Fibroblast of pulmonary artery (primary cell): ENCODE data around the gene OR52N4.
A peak's percentile ranks its signal among the peaks of the same experiment; 100 is the strongest.

Experiments used
- DNase-seq: peaks from one replicate; pipeline ENCODE4 v3.0.0-alpha.2; 2010; ENCODE audit warnings: low read depth
- H3K4me3 ChIP-seq: replicated peaks from 2 replicates; pipeline ENCODE4 v1.5.1; 2011; ENCODE audit warnings: low read depth, mild to moderate bottlenecking, control low read depth, low read length, moderate library complexity
- CTCF ChIP-seq: IDR thresholded peaks from 2 replicates; pipeline ENCODE4 v1.5.1; 2011; ENCODE audit warnings: mild to moderate bottlenecking, control low read depth, low read length, inconsistent platforms; ENCODE audit errors: missing control alignments

Gene OR52N4

GRCh38 chr11:5726351-5726750, 27.7 kb upstream of the OR52N4 start:
- no peak for DNase-seq
- TF ChIP-seq CTCF: no peak
- H3K4me3 ChIP-seq: no peak overlapping the region

DNA sequence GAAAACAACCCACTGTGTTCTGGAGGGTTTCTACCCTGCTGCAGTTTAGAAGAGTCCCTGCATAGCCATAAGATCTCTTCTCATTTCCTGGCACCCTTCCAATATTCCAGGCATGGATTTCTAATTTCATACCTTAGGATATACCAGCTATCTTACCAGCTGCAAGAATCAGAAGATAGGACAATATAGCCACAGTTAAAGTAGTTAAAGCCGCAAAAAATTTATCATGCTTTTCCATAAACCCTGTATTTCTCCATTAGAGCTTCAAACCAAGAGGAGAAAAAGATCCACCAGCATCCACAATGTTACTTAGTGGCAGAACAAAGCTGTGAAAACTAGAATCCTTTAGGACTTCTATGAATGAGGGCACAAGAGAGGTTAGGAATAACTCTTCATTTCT, 26.4 kb upstream of the OR52N4 start:
- no peak for TF ChIP-seq CTCF
- no peak for DNase-seq
- no peak overlapping the region for H3K4me3 ChIP-seq

DNA sequence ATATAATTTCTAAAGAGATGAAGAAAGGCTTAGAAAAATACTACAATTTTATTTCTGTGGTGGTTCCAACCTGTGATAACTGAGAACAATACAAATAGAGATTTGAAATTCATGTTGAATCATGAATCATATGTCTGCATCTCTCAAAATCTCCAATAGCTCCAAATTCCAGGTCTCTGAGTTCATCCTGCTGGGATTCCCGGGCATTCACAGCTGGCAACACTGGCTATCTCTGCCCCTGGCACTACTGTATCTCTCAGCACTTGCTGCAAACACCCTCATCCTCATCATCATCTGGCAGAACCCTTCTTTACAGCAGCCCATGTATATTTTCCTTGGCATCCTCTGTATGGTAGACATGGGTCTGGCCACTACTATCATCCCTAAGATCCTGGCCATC, 17.6 kb upstream of the OR52N4 start, which contains the start of gene OR56B1:
TSS of gene OR56B1 (plus strand) at position 53 of the 400 bp plus-strand sequence. CDS start at position 122, 69 bp downstream.
- TF ChIP-seq CTCF: no peak
- no peak within 1 kb of the TSS for H3K4me3 ChIP-seq
- no peak for DNase-seq

GRCh38 chr11:5737091-5737490, 17.0 kb upstream of the OR52N4 start:
- TF ChIP-seq CTCF: no peak
- peak; percentile 56 for DNase-seq
- H3K4me3 ChIP-seq: no peak overlapping the region

- no peak overlapping the region for H3K4me3 ChIP-seq
- DNase-seq: no peak
- TF ChIP-seq CTCF: no peak
Measured at GRCh38 chr11:5737670-5738392, 16.2 kb upstream of the OR52N4 start.

DNA sequence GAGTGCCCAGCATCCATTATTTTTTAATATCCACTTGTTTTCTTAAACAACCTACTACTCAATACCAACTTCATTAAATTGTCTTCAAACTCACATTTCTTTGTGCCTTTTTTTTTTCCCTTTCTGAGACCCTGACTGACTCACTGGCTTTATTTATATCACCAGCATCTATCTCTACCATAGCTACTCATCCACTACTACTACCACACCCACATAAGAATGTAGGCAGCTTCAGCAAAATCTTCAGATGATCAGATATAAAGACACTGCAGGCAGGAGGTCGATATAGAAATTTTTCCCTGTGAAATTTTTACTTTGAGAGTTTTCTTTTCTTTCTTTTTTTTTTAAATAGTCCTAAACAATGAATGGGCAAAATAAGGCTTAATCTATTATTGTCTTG, 15.6 kb upstream of the OR52N4 start:
- no peak for DNase-seq
- no peak for TF ChIP-seq CTCF
- no peak overlapping the region for H3K4me3 ChIP-seq

GRCh38 chr11:5746614-5747013, 7.4 kb upstream of the OR52N4 start:
- no peak for TF ChIP-seq CTCF

More at GRCh38 chr11:5746614-5747013, 7.4 kb upstream of the OR52N4 start:
- no peak for DNase-seq
- no peak overlapping the region for H3K4me3 ChIP-seq
